MM.1S (cell line): ENCODE results near the gene CCNA2.

Experiments
- CTCF ChIP-seq: fragments of 300-600 bp; sonication (generic); IDR thresholded peaks from 2 replicates; pipeline ENCODE4 v1.5.1; 2016; ENCODE audit warnings: antibody characterized with exemption, low read length, mixed read lengths
- EZH2 ChIP-seq: fragments of 300-600 bp; sonication (generic); optimal IDR thresholded peaks from 2 replicates; pipeline ENCODE3; 2017; ENCODE audit warnings: low read depth, mild to moderate bottlenecking, antibody characterized with exemption, low read length, mixed read lengths

DNA sequence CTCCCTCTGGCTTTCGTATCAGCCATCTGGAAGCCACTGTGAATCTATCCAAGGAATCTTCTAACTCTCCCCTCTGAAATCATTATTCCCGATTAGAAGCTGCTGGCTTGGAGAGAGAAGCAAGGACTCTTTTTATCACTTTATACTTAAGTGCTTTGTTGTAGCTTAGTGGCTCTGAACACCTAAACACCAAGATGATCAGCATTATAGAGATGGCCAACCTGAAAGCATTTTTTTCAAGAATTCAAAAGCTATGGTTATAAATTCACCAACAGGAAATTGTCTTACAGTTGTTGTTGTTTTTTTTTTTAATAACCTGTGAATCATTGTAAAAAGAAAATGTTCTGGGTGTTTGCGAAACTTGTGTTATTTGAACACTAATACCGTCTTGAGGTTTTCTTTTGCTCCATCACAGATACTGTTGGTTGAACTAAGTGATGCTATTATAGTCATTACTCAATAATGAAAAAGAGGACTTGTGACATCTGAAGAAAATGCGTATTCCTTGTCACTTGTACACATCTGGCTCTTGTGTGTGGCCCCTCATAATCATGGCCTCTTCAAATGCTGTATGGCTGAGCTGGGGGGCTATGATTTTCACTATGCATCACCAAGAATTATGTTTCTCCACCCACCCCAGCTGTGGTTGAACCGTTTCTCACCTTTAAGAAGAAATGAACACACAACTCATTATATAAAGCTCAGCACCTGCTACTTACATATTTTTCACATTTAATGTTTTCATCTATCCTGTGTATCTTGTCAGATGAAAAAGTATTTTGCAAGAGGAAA lies 46.9 kb downstream of the CCNA2 start:
- no peak for TF ChIP-seq CTCF
- TF ChIP-seq EZH2: no peak
